GM23248 (cell line): ENCODE measurements around the gene CHAF1A. TPM values are rescaled to one million over a fixed set of nuclear protein-coding genes. Genes with fewer than 3 reads are reported as not detected.

ENCODE experiments used
- DNase-seq: peaks from one replicate; pipeline ENCODE4 v3.0.0-alpha.2; 2015
- H2AFZ ChIP-seq: fragments of 200-600 bp; sonication (generic); 2 replicates; pipeline ENCODE4 v1.6.1; 2016; ENCODE audit warnings: antibody characterized with exemption
- H3F3A ChIP-seq: fragments of 200-600 bp; sonication (generic); 2 replicates; pipeline ENCODE4 v1.6.1; 2016; ENCODE audit warnings: mild to moderate bottlenecking, antibody characterized with exemption, mixed run types; ENCODE audit not compliant: insufficient read depth
- H3K27ac ChIP-seq: fragments of 200-600 bp; sonication (generic); 2 replicates; pipeline ENCODE4 v1.5.1; 2016; ENCODE audit warnings: mild to moderate bottlenecking
- H3K27me3 ChIP-seq: fragments of 200-600 bp; sonication (generic); replicated peaks from 2 replicates; pipeline ENCODE4 v1.6.1; 2016; ENCODE audit warnings: mild to moderate bottlenecking; ENCODE audit not compliant: insufficient read depth
- H3K36me3 ChIP-seq: fragments of 200-600 bp; sonication (generic); 2 replicates; pipeline ENCODE4 v1.6.1; 2016; ENCODE audit warnings: low read depth, mild to moderate bottlenecking
- H3K4me1 ChIP-seq: fragments of 200-600 bp; sonication (generic); 2 replicates; pipeline ENCODE4 v1.6.1; 2016; ENCODE audit warnings: mild to moderate bottlenecking; ENCODE audit not compliant: insufficient read depth
- H3K4me2 ChIP-seq: fragments of 200-600 bp; sonication (generic); one replicate; pipeline ENCODE4 v1.6.1; 2016; ENCODE audit warnings: mild to moderate bottlenecking; ENCODE audit not compliant: unreplicated experiment
- H3K4me3 ChIP-seq: fragments of 200-600 bp; sonication (generic); 2 replicates; pipeline ENCODE4 v1.5.1; 2016; ENCODE audit warnings: mild to moderate bottlenecking
- H3K79me2 ChIP-seq: fragments of 200-600 bp; sonication (generic); 2 replicates; pipeline ENCODE4 v1.6.1; 2016; ENCODE audit warnings: mild to moderate bottlenecking; ENCODE audit not compliant: insufficient read depth
- H3K9ac ChIP-seq: fragments of 200-600 bp; sonication (generic); 2 replicates; pipeline ENCODE4 v1.6.1; 2016; ENCODE audit warnings: mild to moderate bottlenecking
- H3K9me2 ChIP-seq: fragments of 200-600 bp; sonication (generic); 2 replicates; pipeline ENCODE4 v1.6.1; 2016; ENCODE audit warnings: mixed run types, mild to moderate bottlenecking, moderate library complexity; ENCODE audit not compliant: insufficient read depth
- H3K9me3 ChIP-seq: fragments of 200-600 bp; sonication (generic); one replicate; pipeline ENCODE4 v1.6.1; 2017; ENCODE audit warnings: low read depth
- H4K20me1 ChIP-seq: fragments of 200-600 bp; sonication (generic); 2 replicates; pipeline ENCODE4 v1.6.0; 2016; ENCODE audit not compliant: insufficient read depth
- EZH2 ChIP-seq: fragments of 200-600 bp; sonication (generic); IDR thresholded peaks from 2 replicates; pipeline ENCODE4 v1.6.1; 2018; ENCODE audit warnings: antibody characterized with exemption, mild to moderate bottlenecking; ENCODE audit not compliant: insufficient read depth, poor library complexity, severe bottlenecking
- EZH2phosphoT487 ChIP-seq: fragments of 200-600 bp; sonication (generic); IDR thresholded peaks from 2 replicates; pipeline ENCODE4 v1.6.1; 2018; ENCODE audit warnings: antibody characterized with exemption, moderate library complexity, mild to moderate bottlenecking, low read depth; ENCODE audit not compliant: insufficient read depth
- WGBS, 2 experiments: methylation state at CpG; one replicate each; pipeline ENCODE4 v1.1.6; 2015 to 2017; ENCODE audit warnings: low lambda C conversion rate in 2 of 2, low coverage in 1 of 2; ENCODE audit errors: missing lambda C conversion rate in 2 of 2; 5-methylcytosine and 5-hydroxymethylcytosine counted together
- in situ Hi-C: fragments of 300-500 bp; cut with MboI; formaldehyde crosslinking; loops from 2 replicates; pipeline ENCODE4 v1.15.0; 2020
- polyA plus RNA-seq: library from polyadenylated mRNA; unstranded; fragments of >200 nt; fragmentation: Nextera tagmentation; extraction: Ambion mirVana; gene quantifications from 2 replicates; pipeline ENCODE4 v1.2.1, GENCODE V29; 2016
- total RNA-seq: library from RNA; depleted of rRNA; stranded (reverse); fragments of >200 nt; shearing (Covaris generic); gene quantifications from 2 replicates; pipeline ENCODE4 v1.2.3, GENCODE V29; 2014

Gene CHAF1A
- total and polyA plus RNA-seq, 2 experiments from 2014 or later, result 11.6 to 12.6 TPM

DNA sequence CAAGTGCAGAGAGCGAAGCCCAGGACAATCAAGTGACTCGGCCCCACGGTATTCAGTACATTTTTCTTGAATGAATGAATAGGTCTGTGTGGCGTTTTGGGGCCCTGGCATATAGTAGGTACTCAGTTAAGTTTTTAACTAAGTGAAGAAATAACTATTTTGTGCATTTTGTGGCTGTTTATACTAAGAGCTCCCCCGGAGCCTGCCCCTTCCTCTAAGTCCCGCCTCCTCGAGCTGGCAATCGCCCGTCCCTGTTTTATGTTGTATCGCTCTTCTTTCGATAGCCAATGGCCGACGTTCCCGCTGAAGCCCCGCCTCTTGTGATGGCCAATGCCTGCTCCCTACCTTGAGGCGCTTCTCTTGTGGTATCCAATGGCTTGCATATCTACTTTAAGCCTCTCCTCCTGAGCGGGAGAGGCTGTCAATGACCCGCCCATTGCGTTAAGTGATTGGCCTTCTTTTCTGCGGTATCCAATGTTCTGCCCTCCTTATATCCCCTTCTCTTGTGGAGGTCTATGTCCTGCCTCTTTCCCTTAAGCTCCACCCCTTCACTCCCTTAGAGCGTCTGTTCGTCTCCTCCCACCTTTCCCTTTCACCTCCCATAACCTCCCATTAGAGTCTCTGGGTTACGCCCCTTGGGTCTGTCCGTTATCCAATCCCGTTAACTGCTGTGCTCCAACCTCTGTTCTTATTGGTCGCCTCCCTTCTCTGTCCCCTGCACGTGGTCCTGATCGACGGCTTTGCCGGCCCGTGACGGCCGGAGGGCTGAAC lies 69.1 kb downstream of the CHAF1A start:
- peak overlapping the region; percentile 95 for H3K27ac ChIP-seq
- peaks cover 6% of the 10 kb centered on the region; the same call in 1 of the 2 replicates for H3F3A ChIP-seq
- no peaks in the 10 kb centered on the region for H3K27me3 ChIP-seq
- H3K9me2 ChIP-seq, result no peaks in the 10 kb centered on the region
- H3K79me2 ChIP-seq, result peaks cover 38% of the 10 kb centered on the region
- H3K9me3 ChIP-seq, result no peaks in the 10 kb centered on the region
- 1% methylated on average over 32 to 33 of the region's 33 CpGs for WGBS, 2 experiments
- in situ Hi-C loops, result no loop called here
- peak overlapping the region; percentile 94 for H3K4me2 ChIP-seq
- peak; percentile 100 for DNase-seq
- H2AFZ ChIP-seq, result peak overlapping the region; percentile 98
- H3K4me1 ChIP-seq, result peaks cover 8% of the 10 kb centered on the region; the same call in 1 of the 2 replicates
- H3K9ac ChIP-seq, result peak overlapping the region; percentile 93
- H4K20me1 ChIP-seq, result no peaks in the 10 kb centered on the region
- no peaks in the 10 kb centered on the region for H3K36me3 ChIP-seq
- peak overlapping the region; percentile 94 for H3K4me3 ChIP-seq
- TF ChIP-seq EZH2, result no peak
- TF ChIP-seq EZH2phosphoT487, result no peak

DNA sequence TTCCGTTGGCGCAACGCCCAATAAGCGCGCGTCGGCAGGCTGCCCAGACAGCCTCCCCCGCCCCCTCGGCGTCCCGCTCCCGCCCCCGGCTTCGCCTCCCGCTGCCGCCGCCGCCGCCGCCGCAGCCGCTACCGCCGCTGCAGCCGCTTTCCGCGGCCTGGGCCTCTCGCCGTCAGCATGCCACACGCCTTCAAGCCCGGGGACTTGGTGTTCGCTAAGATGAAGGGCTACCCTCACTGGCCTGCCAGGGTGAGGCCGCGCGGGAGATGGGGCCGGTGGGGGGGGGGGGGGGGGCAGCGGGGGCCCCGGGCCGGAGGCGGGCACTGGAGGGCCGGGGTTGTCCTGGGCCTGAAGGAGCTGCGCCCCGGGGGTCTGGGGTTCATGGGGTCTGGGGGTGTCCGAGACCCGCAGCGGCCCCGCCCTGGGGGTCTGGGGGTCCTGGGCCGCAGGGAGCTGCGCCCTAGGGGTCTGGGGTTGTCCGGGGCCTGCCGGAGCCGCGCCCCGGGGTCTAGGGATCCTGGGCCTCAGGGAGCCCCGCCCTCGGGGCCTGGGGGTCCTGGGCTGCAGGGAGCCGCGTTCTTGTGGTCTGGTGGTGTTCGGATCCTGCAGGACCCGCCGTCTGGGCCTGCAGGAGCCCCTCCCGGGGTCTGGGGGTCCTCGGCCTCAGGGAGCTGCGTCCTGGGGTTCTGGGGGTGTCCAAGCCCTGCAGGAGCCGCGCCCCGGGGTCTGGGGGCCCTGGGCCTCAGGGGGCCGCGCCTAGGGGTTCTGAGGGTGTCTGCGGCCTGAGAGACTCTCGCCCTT lies 69.9 kb downstream of the CHAF1A start, which contains the start of gene HDGFL2:
TSS of gene HDGFL2 (plus strand) at position 124 of the 801 bp plus-strand sequence. CDS start at position 178, 54 bp downstream.
- Histone ChIP-seq H3K4me3 (peak within 1 kb of the TSS; percentile 94), H3K4me1 (peaks cover 8% of the 10 kb centered on the region; the same call in 1 of the 2 replicates), H3K9me2 (no peaks in the 10 kb centered on the region), H3K9ac (peak within 1 kb of the TSS; percentile 93), H2AFZ (peak within 1 kb of the TSS; percentile 98), H3K27me3 (no peaks in the 10 kb centered on the region), H4K20me1 (no peaks in the 10 kb centered on the region), H3F3A (peaks cover 6% of the 10 kb centered on the region; the same call in 1 of the 2 replicates), H3K4me2 (peak within 1 kb of the TSS; percentile 98), H3K79me2 (peaks cover 46% of the 10 kb centered on the region), H3K36me3 (no peaks in the 10 kb centered on the region), H3K27ac (peak within 1 kb of the TSS; percentile 95), H3K9me3 (no peaks in the 10 kb centered on the region)
- DNase-seq, result no peak
- no peak for TF ChIP-seq EZH2phosphoT487
- TF ChIP-seq EZH2, result no peak
- in situ Hi-C loops, result no loop called here
- WGBS, 2 experiments, result 0 to 3% methylated on average over 13 to 59 of the region's 71 CpGs

DNA sequence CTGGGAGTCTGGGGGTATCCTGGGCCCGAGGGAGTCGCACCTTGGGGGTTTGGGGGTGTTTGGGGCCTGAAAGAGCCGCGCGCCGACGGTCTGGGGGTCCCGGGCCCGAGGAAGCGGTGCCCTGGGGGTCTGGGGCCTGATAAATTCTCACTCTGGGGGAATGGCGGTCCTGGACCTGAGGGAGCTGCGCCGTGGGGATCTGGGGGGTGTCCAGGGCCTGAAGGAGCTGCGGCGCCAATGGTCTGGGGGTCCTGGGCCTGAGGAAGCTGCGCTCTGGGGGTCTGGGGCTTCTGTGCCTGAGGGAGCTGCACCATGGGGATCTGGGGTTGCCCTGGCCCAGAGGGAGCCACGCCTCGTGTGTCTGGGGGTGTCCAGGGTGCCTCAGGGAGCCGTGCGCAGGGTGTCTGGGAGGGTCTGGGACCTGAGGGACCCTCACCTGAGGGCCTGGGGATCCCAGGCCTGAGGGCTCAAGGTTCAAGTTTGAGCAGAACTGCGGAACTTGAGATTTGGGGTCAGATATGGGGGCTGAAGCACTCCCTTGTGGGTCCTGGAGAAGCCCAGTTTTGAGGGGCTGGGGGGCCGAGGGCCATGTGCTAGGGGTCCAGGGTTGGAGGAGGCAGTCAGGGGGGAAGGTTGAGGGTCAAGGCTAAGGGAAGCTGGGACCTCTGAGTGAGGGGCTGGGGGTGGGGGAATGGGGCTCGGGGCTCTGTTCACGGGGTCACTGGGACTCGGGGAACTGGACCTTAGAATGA lies 70.7 kb downstream of the CHAF1A start:
- H3K27ac ChIP-seq, result no peak overlapping the region
- in situ Hi-C loops, result no loop called here

More for the DNA sequence above, 70.7 kb downstream of the CHAF1A start:
- Histone ChIP-seq H3K9me2 (no peaks in the 10 kb centered on the region), H3K4me1 (peaks cover 8% of the 10 kb centered on the region; the same call in 1 of the 2 replicates), H3K4me2 (peak overlapping the region; percentile 98), H3K4me3 (peak overlapping the region; percentile 94), H3K27me3 (no peaks in the 10 kb centered on the region), H3K9me3 (no peaks in the 10 kb centered on the region), H3K79me2 (peaks cover 54% of the 10 kb centered on the region), H3F3A (peaks cover 6% of the 10 kb centered on the region; the same call in 1 of the 2 replicates), H2AFZ (no peak overlapping the region), H3K9ac (peak overlapping the region; percentile 89), H3K36me3 (no peaks in the 10 kb centered on the region), H4K20me1 (no peaks in the 10 kb centered on the region)
- no peak for TF ChIP-seq EZH2phosphoT487
- no peak for TF ChIP-seq EZH2
- 9 to 12% methylated on average over 19 to 22 of the region's 25 CpGs for WGBS, 2 experiments
- no peak for DNase-seq
